Measurements from ENCODE around the gene MYCBP. TPM values are rescaled to one million over a fixed set of nuclear protein-coding genes. Genes with fewer than 3 reads are reported as not detected.
A peak's percentile ranks its signal among the peaks of the same experiment; 100 is the strongest.

MYCBP gene
- total and polyA plus RNA-seq, 2 of the 13 experiments (the other 11 are each of a cell fraction or from before 2014, with no cell fraction given) = 11.4 to 30.4 TPM

GRCh38 chr1:38873027-38873969 lies at the start of gene MYCBP (continued):
- peak; percentile 16; the same call in 1 of the 2 replicates for TF ChIP-seq KDM4B (CRISPR knock-in tag; IDR thresholded peaks at IDR 0.05)
- TF ChIP-seq PLSCR1 (CRISPR knock-in tag; IDR thresholded peaks at IDR 0.05; ENCODE audit: borderline replicate concordance) = no peak
- TF ChIP-seq, protein P1, sequence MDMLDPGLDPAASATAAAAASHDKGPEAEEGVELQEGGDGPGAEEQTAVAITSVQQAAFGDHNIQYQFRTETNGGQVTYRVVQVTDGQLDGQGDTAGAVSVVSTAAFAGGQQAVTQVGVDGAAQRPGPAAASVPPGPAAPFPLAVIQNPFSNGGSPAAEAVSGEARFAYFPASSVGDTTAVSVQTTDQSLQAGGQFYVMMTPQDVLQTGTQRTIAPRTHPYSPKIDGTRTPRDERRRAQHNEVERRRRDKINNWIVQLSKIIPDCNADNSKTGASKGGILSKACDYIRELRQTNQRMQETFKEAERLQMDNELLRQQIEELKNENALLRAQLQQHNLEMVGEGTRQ (IDR thresholded peaks at IDR 0.05; ENCODE audit: low read depth, low read length) = no peak
- TF ChIP-seq, protein P1 (CRISPR knock-in tag; IDR thresholded peaks at IDR 0.05; ENCODE audit: borderline replicate concordance) = peak; percentile 32; the same call in 1 of the 2 replicates
- TF ChIP-seq, protein P2, sequence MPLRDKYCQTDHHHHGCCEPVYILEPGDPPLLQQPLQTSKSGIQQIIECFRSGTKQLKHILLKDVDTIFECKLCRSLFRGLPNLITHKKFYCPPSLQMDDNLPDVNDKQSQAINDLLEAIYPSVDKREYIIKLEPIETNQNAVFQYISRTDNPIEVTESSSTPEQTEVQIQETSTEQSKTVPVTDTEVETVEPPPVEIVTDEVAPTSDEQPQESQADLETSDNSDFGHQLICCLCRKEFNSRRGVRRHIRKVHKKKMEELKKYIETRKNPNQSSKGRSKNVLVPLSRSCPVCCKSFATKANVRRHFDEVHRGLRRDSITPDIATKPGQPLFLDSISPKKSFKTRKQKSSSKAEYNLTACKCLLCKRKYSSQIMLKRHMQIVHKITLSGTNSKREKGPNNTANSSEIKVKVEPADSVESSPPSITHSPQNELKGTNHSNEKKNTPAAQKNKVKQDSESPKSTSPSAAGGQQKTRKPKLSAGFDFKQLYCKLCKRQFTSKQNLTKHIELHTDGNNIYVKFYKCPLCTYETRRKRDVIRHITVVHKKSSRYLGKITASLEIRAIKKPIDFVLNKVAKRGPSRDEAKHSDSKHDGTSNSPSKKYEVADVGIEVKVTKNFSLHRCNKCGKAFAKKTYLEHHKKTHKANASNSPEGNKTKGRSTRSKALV (CRISPR knock-in tag; IDR thresholded peaks at IDR 0.05) = 0 out of 2 replicates have a peak, but pooled peaks have one; percentile 36
- no peak for TF ChIP-seq EZH2 (conservative IDR thresholded peaks at IDR 0.05; ENCODE audit: low read depth, low read length)
- no peak for TF ChIP-seq ZNF7 (CRISPR knock-in tag; IDR thresholded peaks at IDR 0.05)
- no peak for TF ChIP-seq RCOR2 (CRISPR knock-in tag; IDR thresholded peaks at IDR 0.05)
- no peak for TF ChIP-seq ATAD3A (CRISPR knock-in tag; IDR thresholded peaks at IDR 0.05)
- peak; percentile 69 for TF ChIP-seq HOXA3 (CRISPR knock-in tag; IDR thresholded peaks at IDR 0.05)
- TF ChIP-seq ZNF780A (CRISPR knock-in tag; IDR thresholded peaks at IDR 0.05) = no peak
- TF ChIP-seq ZNF777 (CRISPR knock-in tag; IDR thresholded peaks at IDR 0.05) = peak; percentile 27; the same call in 1 of the 2 replicates
- TF ChIP-seq CENPX (CRISPR knock-in tag; IDR thresholded peaks at IDR 0.05) = no peak
- no peak for TF ChIP-seq ZNF75D (CRISPR knock-in tag; IDR thresholded peaks at IDR 0.05; ENCODE audit: borderline replicate concordance)
- TF ChIP-seq, protein P3, sequence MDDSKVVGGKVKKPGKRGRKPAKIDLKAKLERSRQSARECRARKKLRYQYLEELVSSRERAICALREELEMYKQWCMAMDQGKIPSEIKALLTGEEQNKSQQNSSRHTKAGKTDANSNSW (CRISPR knock-in tag; IDR thresholded peaks at IDR 0.05; ENCODE audit: borderline replicate concordance) = no peak
- no peak; the same call in 1 of the 2 replicates for TF ChIP-seq ARID2 (CRISPR knock-in tag; IDR thresholded peaks at IDR 0.05; ENCODE audit: borderline replicate concordance)
- TF ChIP-seq JDP2 (CRISPR knock-in tag; IDR thresholded peaks at IDR 0.05; ENCODE audit: borderline replicate concordance) = no peak
- TF ChIP-seq KLF15 (CRISPR knock-in tag; IDR thresholded peaks at IDR 0.05; ENCODE audit: borderline replicate concordance) = no peak; the same call in 1 of the 2 replicates
- TF ChIP-seq ZFAT (CRISPR knock-in tag; conservative IDR thresholded peaks at IDR 0.05) = no peak
- no peak for TF ChIP-seq CENPBD1 (CRISPR knock-in tag; IDR thresholded peaks at IDR 0.05; ENCODE audit: borderline replicate concordance, low read depth)
- peak; percentile 89 for TF ChIP-seq AGO1 (IDR thresholded peaks at IDR 0.05; ENCODE audit: low read depth, low read length, poor library complexity, severe bottlenecking)
- no peak for TF ChIP-seq ZNF720 (CRISPR knock-in tag; IDR thresholded peaks at IDR 0.05)
- no peak for TF ChIP-seq HMGA1 (CRISPR knock-in tag; conservative IDR thresholded peaks at IDR 0.05)
- peak; percentile 19; the same call in 1 of the 2 replicates for TF ChIP-seq ZKSCAN8 (CRISPR knock-in tag; IDR thresholded peaks at IDR 0.05; ENCODE audit: borderline replicate concordance)

All from HepG2 (cell line).